GM10847 (cell line): ENCODE data around the gene RREB1.

Experiments used
- POLR2A ChIP-seq: IDR thresholded peaks from 2 replicates; pipeline ENCODE4 v1.6.1; 2011; ENCODE audit not compliant: insufficient read length; ENCODE audit errors: extremely low read depth

RREB1 gene

DNA sequence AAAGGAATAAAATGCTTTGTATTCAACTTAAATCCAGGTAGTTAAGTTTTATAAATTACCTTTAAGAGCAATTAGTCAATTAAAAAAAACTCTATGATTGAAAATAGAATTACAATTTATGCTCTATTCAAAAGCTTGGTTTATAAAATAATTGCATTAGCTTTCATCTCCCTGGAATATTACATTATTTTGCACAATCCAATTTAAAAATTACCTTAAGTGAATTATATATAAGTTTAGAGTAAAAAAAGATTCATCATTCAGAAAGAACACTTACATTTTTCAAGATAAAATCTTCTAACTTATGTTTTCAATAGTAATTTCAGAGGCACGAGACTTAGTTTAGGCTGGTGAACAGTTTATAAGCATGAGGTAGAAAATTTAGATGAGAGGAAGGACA is 190.4 kb downstream of the RREB1 start:
- TF ChIP-seq POLR2A = no peak

DNA sequence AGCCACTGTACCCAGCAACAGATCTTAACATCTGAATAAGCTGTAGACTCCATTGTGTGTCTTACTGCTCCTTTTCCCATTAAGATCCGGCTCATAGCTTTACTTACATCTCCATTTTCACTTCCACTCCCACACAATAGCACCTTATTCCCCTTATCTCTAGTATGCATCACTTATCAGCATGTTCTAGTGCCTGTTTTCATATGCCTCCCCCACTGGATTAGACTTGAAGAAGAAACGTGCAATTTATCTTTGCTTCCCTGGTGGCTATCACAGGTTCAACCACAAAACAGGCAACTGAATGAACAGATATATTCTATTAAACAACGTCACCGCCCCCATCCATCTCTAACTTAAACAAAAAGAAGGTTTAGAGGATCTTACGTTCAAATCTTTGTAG is 193.2 kb downstream of the RREB1 start:
- TF ChIP-seq POLR2A = no peak
